ENCODE measurements around the gene TECPR2.

TECPR2 gene

DNA sequence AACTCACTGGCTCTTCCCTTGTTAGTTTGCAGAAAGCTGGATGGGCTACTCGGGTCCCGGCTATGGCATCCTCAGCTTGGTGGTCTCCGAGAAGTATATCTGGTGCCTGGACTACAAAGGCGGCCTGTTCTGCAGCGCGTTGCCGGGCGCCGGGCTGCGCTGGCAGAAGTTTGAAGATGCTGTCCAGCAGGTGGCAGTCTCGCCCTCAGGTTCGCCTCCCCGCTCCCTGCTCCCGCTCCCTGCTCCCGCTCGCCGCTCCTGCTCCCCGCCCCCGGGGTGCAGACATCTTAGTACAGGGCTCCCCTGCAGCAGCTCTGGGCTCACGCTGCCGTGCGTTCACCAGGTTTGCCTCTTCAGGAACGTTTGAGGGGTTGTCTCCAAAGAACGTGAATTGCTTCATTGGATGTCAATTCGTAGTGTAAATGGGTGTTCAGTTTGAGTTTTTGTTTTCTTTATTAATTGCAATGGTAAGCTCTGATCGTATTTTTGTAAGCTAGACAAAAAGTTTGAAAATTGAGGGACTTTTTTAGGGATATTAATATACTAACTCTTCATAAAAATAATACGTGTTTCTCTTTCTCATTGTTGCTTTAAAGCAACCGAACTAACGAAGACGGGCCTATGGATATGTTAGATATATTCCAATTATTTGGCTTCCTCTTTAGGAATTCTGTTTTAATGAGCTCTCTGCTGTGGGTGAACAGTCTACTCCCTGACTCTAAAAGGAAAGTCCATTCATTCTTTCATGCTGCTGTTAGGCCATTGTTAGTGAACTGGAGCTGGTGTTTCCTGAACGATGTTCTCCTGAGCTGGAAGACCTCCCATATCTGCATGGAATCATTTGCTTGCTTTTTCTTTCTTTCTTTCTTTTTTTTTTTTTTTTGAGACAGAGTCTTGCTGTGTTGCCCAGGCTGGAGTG lies 75.5 kb downstream of the TECPR2 start:
- TF ChIP-seq, protein P1, sequence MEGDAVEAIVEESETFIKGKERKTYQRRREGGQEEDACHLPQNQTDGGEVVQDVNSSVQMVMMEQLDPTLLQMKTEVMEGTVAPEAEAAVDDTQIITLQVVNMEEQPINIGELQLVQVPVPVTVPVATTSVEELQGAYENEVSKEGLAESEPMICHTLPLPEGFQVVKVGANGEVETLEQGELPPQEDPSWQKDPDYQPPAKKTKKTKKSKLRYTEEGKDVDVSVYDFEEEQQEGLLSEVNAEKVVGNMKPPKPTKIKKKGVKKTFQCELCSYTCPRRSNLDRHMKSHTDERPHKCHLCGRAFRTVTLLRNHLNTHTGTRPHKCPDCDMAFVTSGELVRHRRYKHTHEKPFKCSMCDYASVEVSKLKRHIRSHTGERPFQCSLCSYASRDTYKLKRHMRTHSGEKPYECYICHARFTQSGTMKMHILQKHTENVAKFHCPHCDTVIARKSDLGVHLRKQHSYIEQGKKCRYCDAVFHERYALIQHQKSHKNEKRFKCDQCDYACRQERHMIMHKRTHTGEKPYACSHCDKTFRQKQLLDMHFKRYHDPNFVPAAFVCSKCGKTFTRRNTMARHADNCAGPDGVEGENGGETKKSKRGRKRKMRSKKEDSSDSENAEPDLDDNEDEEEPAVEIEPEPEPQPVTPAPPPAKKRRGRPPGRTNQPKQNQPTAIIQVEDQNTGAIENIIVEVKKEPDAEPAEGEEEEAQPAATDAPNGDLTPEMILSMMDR (IDR thresholded peaks at IDR 0.05; ENCODE audit: borderline replicate concordance, insufficient read depth, low read depth, low read length): peak; percentile 83
- no peak overlapping the region for H3K4me3 ChIP-seq (ENCODE audit: low read depth, low read length)

DNA sequence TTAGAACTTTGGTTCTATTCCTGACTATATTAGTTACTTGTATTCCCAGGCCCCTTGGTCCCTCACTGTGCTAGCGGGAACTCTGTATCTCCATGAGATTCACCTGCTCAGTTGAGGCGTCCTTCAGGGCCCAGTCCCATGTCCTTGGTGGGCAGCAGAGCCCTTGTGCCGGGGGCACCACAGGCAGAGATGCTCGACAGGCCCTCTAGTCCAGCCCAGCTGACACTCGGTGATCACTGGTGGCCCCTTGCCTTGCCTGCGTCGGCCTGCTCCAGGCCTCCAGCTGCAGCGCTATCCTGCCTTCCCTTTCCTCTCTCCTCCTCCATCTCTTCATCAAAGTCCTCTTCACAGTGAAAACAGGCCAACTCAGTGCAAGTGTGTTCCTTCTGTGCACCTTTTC lies 76.8 kb downstream of the TECPR2 start:
- H3K4me3 ChIP-seq (ENCODE audit: low read depth, low read length): no peak overlapping the region
- TF ChIP-seq, protein P1 (IDR thresholded peaks at IDR 0.05; ENCODE audit: borderline replicate concordance, insufficient read depth, low read depth, low read length): no peak

DNA sequence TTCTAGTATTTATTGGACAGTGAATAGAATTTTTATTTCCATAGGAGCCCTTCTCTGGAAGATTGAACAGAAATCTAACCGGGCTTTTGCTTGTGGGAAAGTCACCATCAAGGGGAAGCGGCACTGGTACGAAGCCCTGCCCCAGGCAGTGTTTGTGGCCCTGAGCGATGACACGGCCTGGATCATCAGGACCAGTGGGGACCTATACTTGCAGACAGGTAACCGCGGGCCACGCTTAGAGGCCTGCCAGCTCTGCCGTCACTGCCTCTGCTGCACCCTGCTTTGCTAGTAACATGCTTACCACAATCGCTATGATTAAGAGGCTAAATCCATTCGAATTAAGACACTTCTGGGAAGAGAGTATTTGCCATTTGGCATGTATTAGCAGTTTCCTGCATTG lies 77.7 kb downstream of the TECPR2 start:
- TF ChIP-seq, protein P1 (IDR thresholded peaks at IDR 0.05; ENCODE audit: borderline replicate concordance, insufficient read depth, low read depth, low read length): no peak
- no peak overlapping the region for H3K4me3 ChIP-seq (ENCODE audit: low read depth, low read length)

DNA sequence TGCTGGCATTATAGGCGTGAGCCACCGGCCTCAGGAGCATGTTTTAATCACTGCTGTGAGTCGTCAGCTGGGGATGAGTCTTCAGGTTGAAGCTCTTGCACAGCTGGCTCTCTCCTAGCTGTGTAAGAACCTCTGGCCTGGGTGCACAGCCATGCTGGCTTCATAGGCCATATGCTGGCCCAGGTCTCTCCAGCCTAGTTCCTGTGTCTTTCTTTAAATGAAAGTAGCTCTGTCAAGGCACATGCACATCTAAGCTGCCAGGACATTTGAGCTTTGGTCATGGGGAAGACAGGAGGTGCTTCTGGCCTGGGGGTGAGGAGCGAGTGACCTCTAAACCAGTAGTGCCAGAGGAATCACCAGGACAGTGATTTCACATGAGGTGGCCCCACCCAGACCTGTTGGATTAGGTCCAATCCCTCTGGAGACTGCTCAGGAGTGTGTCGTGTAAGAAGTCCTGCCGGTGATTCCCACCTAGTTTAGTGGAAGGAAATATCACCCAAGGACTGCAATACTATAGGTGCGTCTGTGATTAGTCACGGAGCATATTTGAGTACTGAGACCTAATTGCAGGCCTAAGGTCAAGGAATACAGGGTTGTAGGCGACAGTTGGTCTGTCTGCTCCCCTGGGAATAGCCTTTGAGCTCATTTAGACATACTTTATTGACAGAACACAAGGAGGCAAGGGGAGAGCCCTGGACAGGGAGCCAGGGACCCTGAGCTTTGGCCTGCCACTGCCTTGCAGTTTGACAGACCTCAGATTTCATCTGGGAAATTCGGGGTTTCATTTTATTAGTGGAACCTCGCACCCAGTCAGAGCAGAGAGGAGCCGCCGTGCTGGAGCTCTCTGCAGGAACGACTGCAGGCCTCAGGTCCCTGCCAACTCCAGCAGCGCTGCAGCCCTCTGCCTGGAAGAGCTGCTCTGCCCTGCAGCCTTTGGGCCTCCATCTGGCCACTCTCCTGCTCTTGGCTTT lies 79.8 kb downstream of the TECPR2 start:
- TF ChIP-seq, protein P1 (IDR thresholded peaks at IDR 0.05; ENCODE audit: borderline replicate concordance, insufficient read depth, low read depth, low read length): no peak
- H3K4me3 ChIP-seq (ENCODE audit: low read depth, low read length): no peak overlapping the region

DNA sequence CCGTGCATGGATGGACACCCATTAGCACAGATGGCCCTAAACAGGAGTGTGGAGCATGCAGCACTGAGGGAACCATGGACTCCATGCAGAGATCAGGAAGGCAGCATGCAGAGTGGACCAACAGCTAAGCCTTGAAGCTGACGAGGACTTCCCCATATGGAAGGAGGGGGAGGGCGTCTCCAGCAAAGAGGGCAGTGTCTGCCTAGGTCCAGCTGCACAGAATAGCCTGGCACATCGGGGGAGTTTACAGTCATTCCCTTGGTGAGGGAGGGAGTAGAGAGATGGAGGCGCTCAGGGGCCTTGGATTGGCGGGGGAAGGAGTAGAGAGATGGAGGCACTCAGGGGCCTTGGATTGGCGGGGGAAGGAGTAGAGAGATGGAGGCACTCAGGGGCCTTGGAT lies 82.3 kb downstream of the TECPR2 start:
- TF ChIP-seq, protein P1 (IDR thresholded peaks at IDR 0.05; ENCODE audit: borderline replicate concordance, insufficient read depth, low read depth, low read length): no peak

DNA sequence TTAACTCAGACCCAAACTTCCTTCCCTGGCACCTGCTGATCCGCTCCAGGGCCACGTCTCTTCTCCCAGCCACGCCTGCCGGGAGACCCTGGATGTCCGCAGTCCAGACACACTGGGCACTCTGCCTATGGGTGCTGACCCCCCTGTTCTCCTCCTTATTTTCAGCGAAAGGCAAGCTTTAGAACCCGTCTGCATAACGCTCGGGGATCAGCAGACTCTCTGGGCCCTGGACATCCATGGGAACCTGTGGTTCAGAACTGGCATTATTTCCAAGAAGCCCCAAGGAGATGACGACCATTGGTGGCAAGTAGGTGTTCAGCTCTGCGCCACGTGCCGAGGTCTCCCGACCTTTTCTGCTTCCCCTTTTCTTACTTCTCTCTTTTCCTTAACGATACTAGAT lies 82.9 kb downstream of the TECPR2 start:
- no peak overlapping the region for H3K4me3 ChIP-seq (ENCODE audit: low read depth, low read length)
- TF ChIP-seq, protein P1 (IDR thresholded peaks at IDR 0.05; ENCODE audit: borderline replicate concordance, insufficient read depth, low read depth, low read length): no peak

More for the DNA sequence above, 82.3 kb downstream of the TECPR2 start:
- H3K4me3 ChIP-seq (ENCODE audit: low read depth, low read length): no peak overlapping the region

All from GM12875 (cell line).